H1 (cell line): ENCODE data around the gene TPPP.

Experiments
- ATF2 ChIP-seq: IDR thresholded peaks from 2 replicates; pipeline ENCODE4 v1.6.1; 2012; ENCODE audit warnings: low read length, inconsistent platforms
- CBX8 ChIP-seq: fragments of 300-800, 300-1000 bp; sonication (generic); IDR thresholded peaks from 2 replicates; pipeline ENCODE4 v1.7.1; 2016; ENCODE audit warnings: low read depth, low read length, borderline replicate concordance
- CHD2 ChIP-seq: IDR thresholded peaks from 2 replicates; pipeline ENCODE4 v1.6.1; 2012; ENCODE audit warnings: low read length, improper control_type of control experiment
- CTCF ChIP-seq, 3 experiments: IDR thresholded peaks; 1 replicate in 2 of 3; 2 replicates in 1 of 3; pipeline versions ENCODE4 v1.5.1 to v1.6.1; 2011; ENCODE audit warnings: low read length in 3 of 3, mild to moderate bottlenecking in 3 of 3, inconsistent platforms in 2 of 3, low read depth in 1 of 3, moderate library complexity in 1 of 3; ENCODE audit not compliant: insufficient read depth in 1 of 3; ENCODE audit errors: control extremely low read depth in 1 of 3
- EP300 ChIP-seq, 2 experiments: IDR thresholded peaks; 1 replicate in 1 of 2; 2 replicates in 1 of 2; pipeline ENCODE4 v1.6.1; 2011 to 2012; ENCODE audit warnings: low read depth in 2 of 2, low read length in 2 of 2, mild to moderate bottlenecking in 2 of 2, borderline replicate concordance in 1 of 2, inconsistent platforms in 1 of 2, moderate library complexity in 1 of 2
- EZH2 ChIP-seq: fragments of 200-600 bp; sonication (generic); IDR thresholded peaks from 2 replicates; pipeline ENCODE4 v1.7.1; 2012; ENCODE audit warnings: low read depth, mild to moderate bottlenecking, moderate library complexity, low read length, inconsistent platforms; ENCODE audit not compliant: severe bottlenecking
- FOSL1 ChIP-seq: IDR thresholded peaks from 2 replicates; pipeline ENCODE4 v1.6.1; 2011; ENCODE audit warnings: mild to moderate bottlenecking, low read depth, low read length, moderate library complexity; ENCODE audit not compliant: insufficient read depth
- GTF2F1 ChIP-seq: IDR thresholded peaks from 2 replicates; pipeline ENCODE4 v1.6.1; 2012; ENCODE audit warnings: low read depth, low read length, improper control_type of control experiment, borderline replicate concordance
- NRF1 ChIP-seq: IDR thresholded peaks from 2 replicates; pipeline ENCODE4 v1.6.1; 2011; ENCODE audit warnings: mild to moderate bottlenecking, low read depth, low read length, improper control_type of control experiment
- POLR2A ChIP-seq, 2 experiments: IDR thresholded peaks; 1 replicate in 1 of 2; 2 replicates in 1 of 2; pipeline ENCODE4 v1.6.1; 2011; ENCODE audit warnings: low read depth in 2 of 2, low read length in 2 of 2, mild to moderate bottlenecking in 2 of 2; ENCODE audit errors: control extremely low read depth in 1 of 2
- RAD21 ChIP-seq, 2 experiments: IDR thresholded peaks in 1 of 2; conservative IDR thresholded peaks in 1 of 2; 2 replicates each; pipeline ENCODE4 v1.6.1; 2011; ENCODE audit warnings: low read depth in 2 of 2, low read length in 2 of 2, improper control_type of control experiment in 1 of 2, inconsistent platforms in 1 of 2, mild to moderate bottlenecking in 1 of 2, moderate library complexity in 1 of 2
- SP1 ChIP-seq: IDR thresholded peaks from 2 replicates; pipeline ENCODE4 v1.6.1; 2011; ENCODE audit warnings: low read depth, low read length
- TCF12 ChIP-seq: IDR thresholded peaks from 2 replicates; pipeline ENCODE4 v1.6.1; 2011; ENCODE audit warnings: low read depth, mild to moderate bottlenecking, low read length
- ZNF274 ChIP-seq: IDR thresholded peaks from 2 replicates; pipeline ENCODE4 v1.7.0; 2012; ENCODE audit warnings: low read length, borderline replicate concordance; ENCODE audit errors: extremely low read depth

GRCh38 chr5:669842-670395 lies 23.2 kb downstream of the TPPP start:
- no peak for TF ChIP-seq EP300 (IDR thresholded peaks at IDR 0.05; ENCODE audit: borderline replicate concordance in 1 of 2, low read depth in 2 of 2, low read length in 2 of 2)
- TF ChIP-seq ZNF274, result no peak
- no peak for TF ChIP-seq POLR2A (IDR thresholded peaks at IDR 0.05; ENCODE audit: control extremely low read depth in 1 of 2, low read depth in 2 of 2, low read length in 2 of 2)
- no peak for TF ChIP-seq CTCF (IDR thresholded peaks at IDR 0.05; ENCODE audit: control extremely low read depth in 1 of 3, insufficient read depth in 1 of 3, low read depth in 1 of 3, low read length in 3 of 3)
- TF ChIP-seq GTF2F1, result no peak
- no peak for TF ChIP-seq ATF2
- TF ChIP-seq CHD2, result no peak
- no peak for TF ChIP-seq TCF12
- no peak for TF ChIP-seq FOSL1
- TF ChIP-seq EZH2, result no peak
- no peak for TF ChIP-seq RAD21 (IDR thresholded peaks at IDR 0.05 in 1 of 2, conservative IDR thresholded peaks at IDR 0.05 in 1 of 2; ENCODE audit: low read depth in 2 of 2, low read length in 2 of 2)
- no peak for TF ChIP-seq CBX8
- no peak for TF ChIP-seq NRF1
- TF ChIP-seq SP1, result no peak
